ENCODE measurements around the gene DDIT3. TPM values are rescaled to one million over a fixed set of nuclear protein-coding genes. Genes with fewer than 3 reads are reported as not detected.

DDIT3 gene
- total and polyA plus RNA-seq, 2 of the 4 experiments (the other 2 are of a cell fraction), result 19.4 to 54.4 TPM

DNA sequence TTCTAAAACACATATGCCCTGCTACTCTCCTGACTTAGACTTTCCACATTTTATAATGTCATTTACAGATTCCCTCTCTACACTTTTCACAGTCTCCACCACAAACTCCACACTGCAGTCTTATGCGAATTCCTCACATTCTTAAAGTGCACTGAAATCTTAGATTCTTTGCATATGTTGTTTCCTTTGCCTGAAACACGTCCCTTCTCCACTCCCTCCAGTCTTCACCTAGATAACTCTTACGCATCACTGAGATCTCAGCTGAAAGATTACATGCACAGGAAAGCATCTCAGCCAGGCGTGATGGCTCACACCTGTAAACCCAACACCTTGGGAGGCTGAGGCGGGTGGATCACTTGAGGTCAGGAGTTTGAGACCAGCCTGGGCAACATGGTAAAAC is 36.8 kb downstream of the DDIT3 start:
- ATAC-seq (ENCODE audit: low read depth), result peak; percentile 60
- Histone ChIP-seq H2BK15ac (ENCODE audit: low read depth, low read length) (no peak overlapping the region), H3K9me3 (ENCODE audit: control insufficient read depth, insufficient read depth, low read length) (no peaks in the 10 kb centered on the region), H2BK20ac (ENCODE audit: low read depth, low read length) (peak overlapping the region; percentile 56; the same call in 1 of the 2 replicates), H4K20me1 (ENCODE audit: insufficient read depth, low read length) (no peaks in the 10 kb centered on the region), H4K8ac (ENCODE audit: low read depth in 2 of 2, low read length in 2 of 2) (0 out of 4 replicates have a peak overlapping the region, but pooled peaks of 1 of the 2 experiments have one; percentile 65), H2AK9ac (replicated peaks; ENCODE audit: low read depth, low read length, poor library complexity) (no peak overlapping the region), H3K18ac (ENCODE audit: low read depth, low read length) (no peak overlapping the region), H3K4me3 (ENCODE audit: insufficient read depth, low read depth, low read length) (no peak overlapping the region), H3K56ac (ENCODE audit: extremely low read depth, insufficient read depth, low read length) (no peak overlapping the region), H2BK5ac (ENCODE audit: low read depth, low read length, poor library complexity, severe bottlenecking) (peak overlapping the region; percentile 55), H3K4me2 (ENCODE audit: low read depth, low read length) (no peak overlapping the region), H2BK120ac (ENCODE audit: low read depth, low read length) (no peak overlapping the region), H3K27me3 (ENCODE audit: control insufficient read depth, insufficient read depth, low read length) (peaks cover 11% of the 10 kb centered on the region; the same call in 1 of the 2 replicates), H2AFZ (replicated peaks; ENCODE audit: low read length, poor library complexity) (no peak overlapping the region), H3K9ac (ENCODE audit: low read depth, low read length) (no peak overlapping the region), H3K27ac (ENCODE audit: insufficient read depth, low read length) (peak overlapping the region; percentile 42; the same call in 1 of the 2 replicates), H3K4me1 (ENCODE audit: control insufficient read depth, insufficient read depth, low read length) (peaks cover 4% of the 10 kb centered on the region), H4K91ac (ENCODE audit: insufficient read depth, low read depth, low read length) (no peak overlapping the region), H3K79me1 (ENCODE audit: low read depth in 1 of 2, low read length in 2 of 2) (peaks cover 3 to 10% of the 10 kb centered on the region in 2 experiments; a peak in 3 of 4 replicates), H3K14ac (replicated peaks; ENCODE audit: low read depth, low read length) (no peak overlapping the region), H3K9me1 (ENCODE audit: insufficient read depth, low read length) (peaks cover 5% of the 10 kb centered on the region; the same call in 1 of the 2 replicates), H3K36me3 (ENCODE audit: control insufficient read depth, insufficient read depth, low read length) (no peaks in the 10 kb centered on the region), H3K4ac (ENCODE audit: low read depth, low read length) (0 out of 2 replicates have a peak overlapping the region, but pooled peaks have one; percentile 24), H4K5ac (ENCODE audit: low read depth, low read length) (no peak overlapping the region), H2AK5ac (ENCODE audit: low read depth, low read length) (no peak overlapping the region), H3K23ac (ENCODE audit: low read depth, low read length) (no peak overlapping the region)
- in situ Hi-C loops (cut with MboI; ENCODE audit: low sequenced_read_pairs), result no loop called here
- no peak for TF ChIP-seq RCOR1 (IDR thresholded peaks at IDR 0.05; ENCODE audit: insufficient replicate concordance, low read length)
- TF ChIP-seq CEBPB (IDR thresholded peaks at IDR 0.05; ENCODE audit: low read depth, low read length), result no peak
- no peak for TF ChIP-seq CHD1 (IDR thresholded peaks at IDR 0.05; ENCODE audit: low read depth, low read length)
- TF ChIP-seq NFE2L2 (IDR thresholded peaks at IDR 0.05; ENCODE audit: low read depth, low read length), result no peak
- no peak for TF ChIP-seq SMC3 (IDR thresholded peaks at IDR 0.05; ENCODE audit: low read depth, low read length)
- TF ChIP-seq MAFK (IDR thresholded peaks at IDR 0.05; ENCODE audit: low read depth, low read length), result no peak
- no peak for TF ChIP-seq BHLHE40 (IDR thresholded peaks at IDR 0.05; ENCODE audit: low read depth, low read length)
- no peak for TF ChIP-seq MAZ (IDR thresholded peaks at IDR 0.05; ENCODE audit: borderline replicate concordance, low read depth, low read length)
- TF ChIP-seq RAD21 (IDR thresholded peaks at IDR 0.05; ENCODE audit: low read length), result no peak
- 60% methylated on average over 1 of the region's 5 CpGs; no CpG with 5 or more reads in 1 of the 2 experiments for WGBS, 2 experiments (ENCODE audit: extremely low coverage in 2 of 2, insufficient read length in 1 of 2)
- ChIA-PET POLR2A (ENCODE audit: unreplicated experiment) (no interaction called here), CTCF (no interaction called here)
- dilution Hi-C loops (cut with HindIII; ENCODE audit: low sequenced_read_pairs, unreplicated experiment), result no loop called here
- intact Hi-C loops (cut with micrococcal nuclease), result loop anchor here (1.0 kb wide), 1 partner anchor 24 kb away; the partner anchor contains the start of gene GLI1
- peak; percentile 69 for DNase-seq
- BruUV-seq (replicated peaks), result no TSS peak

Data from IMR-90 (cell line).